Tibial artery (tissue), 4 donors: ENCODE measurements around the gene SLC25A34.

ENCODE experiments used
- DNase-seq, 2 donors: peaks; one replicate each; pipeline ENCODE4 v3.0.0-alpha.2; 2019
- H3K27ac ChIP-seq, 2 donors: fragments of 200-600 bp; sonication (generic) in 1 of 2; 1 replicate in 1 of 2; 2 replicates in 1 of 2; pipeline ENCODE4 v1.5.1; 2018 to 2019; ENCODE audit warnings: mild to moderate bottlenecking in 1 of 2
- H3K27me3 ChIP-seq, 2 donors: fragments of 200-600 bp; sonication (generic) in 1 of 2; one replicate each; pipeline versions ENCODE4 v1.5.1 to v1.6.0; 2016 to 2019
- H3K36me3 ChIP-seq, 3 donors: fragments of 200-600 bp; sonication (generic) in 2 of 3; one replicate each; pipeline ENCODE4 v1.5.1; 2016 to 2019; ENCODE audit warnings: mild to moderate bottlenecking in 2 of 3
- H3K4me1 ChIP-seq, 4 donors: fragments of 200-600 bp; sonication (generic) in 2 of 4; 1 replicate in 3 of 4; 2 replicates in 1 of 4; pipeline ENCODE4 v1.5.1; 2016 to 2019
- H3K4me3 ChIP-seq, 2 donors: fragments of 200-600 bp; sonication (generic) in 1 of 2; 1 replicate in 1 of 2; 2 replicates in 1 of 2; pipeline ENCODE4 v1.5.1; 2018 to 2019; ENCODE audit warnings: mild to moderate bottlenecking in 2 of 2
- H3K9me3 ChIP-seq, 3 donors: fragments of 200-600 bp; sonication (generic) in 1 of 3; one replicate each; pipeline ENCODE4 v1.5.1; 2016 to 2019
- CTCF ChIP-seq, 2 experiments: fragments of 200-600 bp in 1 of 2; fragments of 450-650 bp in 1 of 2; IDR thresholded peaks; one replicate each; pipeline ENCODE4 v1.5.1; 2017 to 2019; ENCODE audit warnings: antibody characterized with exemption in 2 of 2, mild to moderate bottlenecking in 1 of 2, moderate library complexity in 1 of 2
- intact Hi-C: fragments of 100-400 bp; cut with DNase I; formaldehyde crosslinking; loops from one replicate; pipeline ENCODE4 v1.15.0; 2023; ENCODE audit warnings: low total_unique reads

SLC25A34 gene

GRCh38 chr1:15734901-15735300 is 1.2 kb upstream of the SLC25A34 start:
- no peaks in the 10 kb centered on the region for H3K9me3 ChIP-seq
- intact Hi-C loops: loop anchor here (5.0 kb wide), 1 partner anchor 138 kb away; no protein-coding TSS in a partner anchor
- peak in 1 of 2 donors; percentile 70 for DNase-seq
- TF ChIP-seq CTCF (IDR thresholded peaks at IDR 0.05): no peak
- H3K27me3 ChIP-seq: no peaks in the 10 kb centered on the region
- peak overlapping the region; percentile 28 to 68 for H3K27ac ChIP-seq
- H3K36me3 ChIP-seq: peaks cover 44 to 57% (median 57%) of the 10 kb centered on the region in 3 donors
- H3K4me3 ChIP-seq: no peak overlapping the region
- H3K4me1 ChIP-seq: peaks cover 0 to 37% (median 19%) of the 10 kb centered on the region in 4 donors

- intact Hi-C loops: no loop called here
- H3K27me3 ChIP-seq: no peaks in the 10 kb centered on the region
- no peaks in the 10 kb centered on the region for H3K9me3 ChIP-seq
- peak in 1 of 2 donors; percentile 66 for DNase-seq
- no peak for TF ChIP-seq CTCF (IDR thresholded peaks at IDR 0.05)
- H3K36me3 ChIP-seq: peaks cover 39 to 52% (median 51%) of the 10 kb centered on the region in 3 donors
- peaks cover 0 to 38% (median 19%) of the 10 kb centered on the region in 4 donors for H3K4me1 ChIP-seq
- peak overlapping the region; percentile 28 to 68 for H3K27ac ChIP-seq
- H3K4me3 ChIP-seq: no peak overlapping the region
Observed at GRCh38 chr1:15735304-15736037, 587 bp upstream of the SLC25A34 start.

- peak overlapping the region; percentile 28 to 68 for H3K27ac ChIP-seq
- H3K27me3 ChIP-seq: no peaks in the 10 kb centered on the region
- peaks cover 25 to 38% (median 37%) of the 10 kb centered on the region in 3 donors for H3K36me3 ChIP-seq
- intact Hi-C loops: no loop called here
- TF ChIP-seq CTCF (IDR thresholded peaks at IDR 0.05): no peak
- DNase-seq: no peak
- H3K4me1 ChIP-seq: peaks cover 0 to 48% (median 28%) of the 10 kb centered on the region in 4 donors
- no peaks in the 10 kb centered on the region for H3K9me3 ChIP-seq
- H3K4me3 ChIP-seq: no peak overlapping the region
Observed at GRCh38 chr1:15736892-15737261, 819 bp downstream of the SLC25A34 start.

- no peak overlapping the region for H3K4me3 ChIP-seq
- no peaks in the 10 kb centered on the region for H3K27me3 ChIP-seq
- intact Hi-C loops: no loop called here
- no peaks in the 10 kb centered on the region for H3K9me3 ChIP-seq
- H3K4me1 ChIP-seq: peaks cover 0 to 55% (median 34%) of the 10 kb centered on the region in 4 donors
- peak overlapping the region; percentile 31 to 68 for H3K27ac ChIP-seq
- no peak for TF ChIP-seq CTCF (IDR thresholded peaks at IDR 0.05)
- DNase-seq: peak in 1 of 2 donors; percentile 65
- H3K36me3 ChIP-seq: peaks cover 18 to 30% (median 30%) of the 10 kb centered on the region in 3 donors
Observed at GRCh38 chr1:15737324-15738319, 1.6 kb downstream of the SLC25A34 start.

- TF ChIP-seq CTCF (IDR thresholded peaks at IDR 0.05): no peak
- intact Hi-C loops: no loop called here
- H3K4me3 ChIP-seq: no peak overlapping the region
- DNase-seq: no peak
- H3K36me3 ChIP-seq: peaks cover 11 to 21% (median 20%) of the 10 kb centered on the region in 3 donors
- no peaks in the 10 kb centered on the region for H3K9me3 ChIP-seq
- H3K4me1 ChIP-seq: peaks cover 0 to 55% (median 34%) of the 10 kb centered on the region in 4 donors
- no peaks in the 10 kb centered on the region for H3K27me3 ChIP-seq
- H3K27ac ChIP-seq: peak overlapping the region; percentile 31 to 68
Observed at GRCh38 chr1:15738416-15739113, 2.5 kb downstream of the SLC25A34 start.
